Bronchial epithelial cell (primary cell): ENCODE data around the gene HEATR5B. TPM values are rescaled to one million over a fixed set of nuclear protein-coding genes. Genes with fewer than 3 reads are reported as not detected.

ENCODE experiments used
- DNase-seq: peaks from one replicate; pipeline ENCODE4 v3.0.0-alpha.2; 2010; ENCODE audit warnings: low read depth
- FAIRE-seq: peaks from 2 replicates; lab custom pipeline; 2011; peaks lifted over from hg19 to GRCh38; lab: Jason Lieb, UNC
- H3K27me3 ChIP-seq: 2 replicates; pipeline ENCODE4 v1.5.1; 2011; ENCODE audit warnings: low read length; ENCODE audit not compliant: control insufficient read depth, insufficient read depth
- H3K36me3 ChIP-seq: 2 replicates; pipeline ENCODE4 v1.5.1; 2011; ENCODE audit warnings: low read length; ENCODE audit not compliant: control insufficient read depth, insufficient read depth
- H3K4me3 ChIP-seq: 2 replicates; pipeline ENCODE4 v1.5.1; 2011; ENCODE audit warnings: mild to moderate bottlenecking, low read depth, low read length, control low read depth
- total RNA-seq: library from RNA; depleted of rRNA; stranded (reverse); fragments of >200 nt; gene quantifications from 2 replicates; pipeline ENCODE4 v1.2.1, GENCODE V29; 2014
- TF ChIP-seq, protein P1 (sequence below): IDR thresholded peaks from 2 replicates; pipeline ENCODE4 v1.5.1; 2011; ENCODE audit warnings: mild to moderate bottlenecking, moderate library complexity, low read length, control low read depth, inconsistent platforms; ENCODE audit not compliant: insufficient read depth, severe bottlenecking

HEATR5B gene
- total RNA-seq, 1 donor from 2014 or later, result 23.4 TPM

GRCh38 chr2:36963106-36963505 is 121.1 kb downstream of the HEATR5B start:
- H3K36me3 ChIP-seq, result no peaks in the 10 kb centered on the region
- TF ChIP-seq, protein P1, sequence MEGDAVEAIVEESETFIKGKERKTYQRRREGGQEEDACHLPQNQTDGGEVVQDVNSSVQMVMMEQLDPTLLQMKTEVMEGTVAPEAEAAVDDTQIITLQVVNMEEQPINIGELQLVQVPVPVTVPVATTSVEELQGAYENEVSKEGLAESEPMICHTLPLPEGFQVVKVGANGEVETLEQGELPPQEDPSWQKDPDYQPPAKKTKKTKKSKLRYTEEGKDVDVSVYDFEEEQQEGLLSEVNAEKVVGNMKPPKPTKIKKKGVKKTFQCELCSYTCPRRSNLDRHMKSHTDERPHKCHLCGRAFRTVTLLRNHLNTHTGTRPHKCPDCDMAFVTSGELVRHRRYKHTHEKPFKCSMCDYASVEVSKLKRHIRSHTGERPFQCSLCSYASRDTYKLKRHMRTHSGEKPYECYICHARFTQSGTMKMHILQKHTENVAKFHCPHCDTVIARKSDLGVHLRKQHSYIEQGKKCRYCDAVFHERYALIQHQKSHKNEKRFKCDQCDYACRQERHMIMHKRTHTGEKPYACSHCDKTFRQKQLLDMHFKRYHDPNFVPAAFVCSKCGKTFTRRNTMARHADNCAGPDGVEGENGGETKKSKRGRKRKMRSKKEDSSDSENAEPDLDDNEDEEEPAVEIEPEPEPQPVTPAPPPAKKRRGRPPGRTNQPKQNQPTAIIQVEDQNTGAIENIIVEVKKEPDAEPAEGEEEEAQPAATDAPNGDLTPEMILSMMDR, result no peak
- H3K27me3 ChIP-seq, result no peaks in the 10 kb centered on the region
- FAIRE-seq (no peak), DNase-seq (peak; percentile 80)
- H3K4me3 ChIP-seq, result no peak overlapping the region

DNA sequence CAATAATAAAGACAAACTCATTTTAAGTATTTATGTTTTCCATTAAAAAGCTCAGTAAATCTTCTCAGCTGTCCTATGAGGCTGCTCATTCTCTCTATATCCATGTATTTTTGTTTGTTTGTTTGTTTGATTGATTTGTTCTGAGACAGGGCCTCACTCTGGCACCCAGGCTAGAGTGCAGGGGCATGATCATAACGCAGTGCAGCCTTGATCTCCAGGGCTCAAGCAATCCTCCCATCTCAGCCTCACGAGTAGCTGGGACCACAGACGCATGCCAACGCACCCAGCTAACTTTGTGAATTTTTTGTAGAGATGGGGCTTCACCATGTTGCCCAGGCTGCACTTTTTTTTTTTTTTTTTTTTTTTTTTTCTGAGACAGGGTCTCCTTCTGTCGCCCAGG is 123.4 kb downstream of the HEATR5B start:
- FAIRE-seq (no peak), DNase-seq (no peak)
- Histone ChIP-seq H3K4me3 (no peak overlapping the region), H3K27me3 (no peaks in the 10 kb centered on the region), H3K36me3 (no peaks in the 10 kb centered on the region)
- TF ChIP-seq, protein P1, result no peak

- no peak overlapping the region for H3K4me3 ChIP-seq
- TF ChIP-seq, protein P1, result no peak
- FAIRE-seq (no peak), DNase-seq (no peak)
- no peaks in the 10 kb centered on the region for H3K27me3 ChIP-seq
- H3K36me3 ChIP-seq, result no peaks in the 10 kb centered on the region
Observed at GRCh38 chr2:36960005-36960675, 124.0 kb downstream of the HEATR5B start.

DNA sequence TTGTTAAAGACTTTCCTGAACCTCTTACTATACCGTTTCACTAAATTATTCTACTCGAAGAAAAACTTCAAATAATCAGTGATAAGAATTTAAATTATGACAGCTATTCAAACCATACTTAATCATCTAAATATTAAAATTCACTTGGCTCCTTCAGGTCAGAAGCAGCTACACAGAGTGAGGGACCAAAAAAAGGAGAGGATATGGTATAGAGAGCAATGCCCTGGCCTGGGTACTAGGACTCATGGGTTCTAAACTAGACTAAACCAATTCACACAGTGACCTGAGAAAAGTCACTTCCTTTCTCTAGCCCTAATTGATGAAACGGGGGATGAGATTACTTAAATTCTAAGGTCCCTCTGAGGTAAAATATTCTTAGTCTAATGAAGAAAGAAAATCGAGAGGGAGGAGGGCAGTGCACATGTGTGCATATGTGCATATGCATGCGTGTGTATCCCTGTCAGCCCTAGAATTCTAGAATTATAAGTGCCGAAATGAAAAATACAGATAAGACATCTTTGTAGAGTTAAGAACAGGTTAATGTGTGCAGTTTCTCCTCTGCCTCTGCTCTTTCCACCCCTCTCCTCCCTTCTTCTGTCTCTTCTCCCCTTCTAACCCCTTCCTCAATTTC is 129.1 kb downstream of the HEATR5B start:
- TF ChIP-seq, protein P1, result no peak
- FAIRE-seq, result no peak
- H3K36me3 ChIP-seq, result peaks cover 1% of the 10 kb centered on the region
- no peak overlapping the region for H3K4me3 ChIP-seq
- H3K27me3 ChIP-seq, result no peaks in the 10 kb centered on the region
- DNase-seq, result no peak

- TF ChIP-seq, protein P1, result no peak
- H3K4me3 ChIP-seq, result no peak overlapping the region
- H3K27me3 ChIP-seq, result no peaks in the 10 kb centered on the region
- DNase-seq (peak; percentile 88), FAIRE-seq (no peak)
- peaks cover 1% of the 10 kb centered on the region for H3K36me3 ChIP-seq
Observed at GRCh38 chr2:36952748-36953197, 131.4 kb downstream of the HEATR5B start.

- DNase-seq (peak; percentile 97), FAIRE-seq (no peak)
- TF ChIP-seq, protein P1, result no peak
- no peak overlapping the region for H3K4me3 ChIP-seq
- no peaks in the 10 kb centered on the region for H3K27me3 ChIP-seq
- H3K36me3 ChIP-seq, result peaks cover 1% of the 10 kb centered on the region
Observed at GRCh38 chr2:36951574-36951973, 132.6 kb downstream of the HEATR5B start.
